GM19025 (cell line): Measurements from ENCODE around the gene MALRD1.
"Not testable (repeated sequence)": the region's sequence is repeated elsewhere in the genome, so short reads cannot be mapped to it uniquely, and the experiment has no call there.

Source experiments
- ATAC-seq: cut with Tn5 transposase; IDR thresholded peaks from one replicate; pipeline ENCODE4 v1.9.1; 2021; ENCODE audit warnings: mild to moderate bottlenecking, low read depth, moderate library complexity; ENCODE audit not compliant: unreplicated experiment

Gene MALRD1

DNA sequence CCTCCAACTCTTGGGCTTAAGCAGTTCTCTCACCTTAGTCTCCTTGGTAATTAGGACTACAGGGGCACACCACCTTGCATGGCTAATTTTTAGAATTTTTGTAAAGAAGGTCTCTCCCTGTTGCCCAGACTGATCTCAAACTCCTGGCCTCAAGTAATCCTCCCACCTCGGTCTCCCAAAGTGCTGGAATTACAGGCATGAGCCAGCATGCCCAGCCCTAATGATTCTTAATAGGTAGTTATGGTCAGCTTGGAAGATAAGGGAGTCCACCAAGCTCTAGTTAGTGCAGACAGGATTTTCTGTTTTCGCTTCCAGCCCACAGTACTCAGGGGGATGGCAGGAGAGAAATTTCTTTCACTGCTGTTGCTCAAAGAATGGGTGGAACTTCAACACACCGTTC, 639.7 kb downstream of the MALRD1 start:
- no peak for ATAC-seq

DNA sequence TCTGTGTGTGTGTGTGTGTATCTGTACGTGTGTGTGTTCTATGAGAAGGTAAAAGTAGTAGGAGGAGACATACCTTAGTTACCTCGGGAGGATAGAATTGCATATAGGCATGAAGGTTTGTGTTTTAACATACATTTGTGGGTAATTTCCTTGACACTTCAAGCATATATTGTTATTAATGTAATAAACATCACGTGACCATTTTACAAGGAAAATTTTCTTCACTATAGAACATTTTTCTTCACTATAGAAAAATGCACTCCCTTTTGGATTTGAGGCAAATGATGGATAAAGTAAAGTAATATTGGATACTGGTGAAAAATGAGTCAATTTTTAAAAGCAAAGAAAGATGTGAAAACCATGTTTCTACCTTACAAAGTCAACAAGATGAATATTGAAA, 640.6 kb downstream of the MALRD1 start:
- ATAC-seq = no peak

DNA sequence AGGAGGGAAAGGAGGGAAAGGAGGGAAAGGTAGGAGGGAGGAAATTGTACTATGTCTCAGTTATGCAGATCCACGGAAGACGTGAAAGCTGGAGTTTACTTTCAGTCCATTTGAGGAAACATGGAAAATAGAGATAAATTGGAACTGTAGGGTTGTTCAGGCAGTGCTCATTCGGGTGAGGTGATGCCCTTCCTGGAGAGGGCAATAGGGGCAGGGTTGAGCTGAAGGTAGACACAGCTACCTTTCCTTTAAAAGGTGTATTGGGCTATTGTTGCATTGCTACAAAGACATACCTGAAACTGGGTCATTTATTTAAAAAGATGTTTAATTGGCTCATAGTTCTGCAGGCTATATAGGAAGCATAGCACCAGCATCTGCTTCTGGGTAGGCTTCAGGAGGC, 650.7 kb downstream of the MALRD1 start:
- no peak for ATAC-seq

DNA sequence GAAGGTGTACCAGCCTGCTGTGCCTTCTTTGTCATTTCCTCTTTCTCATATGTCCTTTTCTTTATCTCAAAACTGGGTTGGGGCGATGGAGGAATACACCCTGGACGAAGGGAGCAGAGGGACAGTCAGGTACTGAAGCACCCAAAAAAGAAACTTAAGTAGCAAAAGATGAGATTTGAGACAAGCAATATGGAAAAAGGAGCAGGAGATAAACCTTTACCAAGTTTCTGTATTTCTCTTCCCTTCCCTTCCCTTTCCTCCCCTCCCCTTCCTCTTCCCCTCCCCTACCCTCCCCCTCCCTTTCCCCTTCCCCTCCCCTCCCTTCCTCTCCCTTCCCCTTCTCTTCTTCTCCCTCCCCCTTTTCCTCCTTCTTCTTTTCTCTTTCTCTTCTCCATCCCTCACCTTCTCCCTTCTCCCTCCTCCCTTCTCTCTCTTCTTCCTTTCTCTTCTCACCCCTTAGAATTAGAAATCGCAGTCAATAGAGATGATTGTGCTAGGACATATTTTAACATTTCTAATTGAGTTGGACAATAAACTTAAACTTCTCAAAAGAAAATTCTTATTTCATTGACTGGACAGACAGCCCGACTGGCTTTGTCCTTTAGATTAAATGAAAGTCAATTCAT, 652.9 kb downstream of the MALRD1 start:
- ATAC-seq = no peak

DNA sequence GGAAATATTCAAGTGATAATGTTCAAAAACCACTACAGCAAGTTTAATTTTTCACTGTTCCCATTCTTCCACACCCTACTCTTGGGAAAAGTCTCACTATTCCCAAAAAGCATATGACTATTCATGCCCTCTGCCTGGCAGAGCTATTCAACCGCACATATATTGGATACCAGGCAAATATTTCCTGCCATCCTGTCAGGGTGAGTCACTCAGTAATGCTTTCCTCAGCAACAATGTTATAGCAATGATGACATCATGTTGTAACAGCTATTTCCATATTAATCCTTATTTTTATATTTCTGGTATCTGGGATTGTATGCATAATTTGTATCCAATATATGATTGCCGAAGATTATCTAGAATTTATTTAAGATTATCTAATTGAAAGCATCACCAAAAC, 653.6 kb downstream of the MALRD1 start:
- ATAC-seq = no peak

DNA sequence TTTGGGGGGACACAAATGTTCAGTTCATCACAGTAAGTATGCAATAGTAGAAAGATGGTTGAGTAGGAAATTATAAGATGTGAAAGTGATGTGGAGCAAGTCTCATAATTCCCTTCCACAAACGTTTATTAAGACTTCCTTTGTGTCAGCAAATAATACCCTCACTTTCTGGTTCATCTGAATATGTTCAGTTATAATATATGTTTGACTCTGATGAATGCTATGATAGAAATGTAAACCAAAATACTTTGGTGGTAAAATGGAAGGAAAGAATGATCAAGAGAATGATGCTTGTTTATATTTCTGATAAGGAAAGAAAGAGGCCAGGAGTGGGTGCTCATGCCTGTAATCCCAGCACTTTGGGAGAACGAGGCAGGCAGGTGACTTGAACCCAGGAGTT, 655.9 kb downstream of the MALRD1 start:
- no peak for ATAC-seq

DNA sequence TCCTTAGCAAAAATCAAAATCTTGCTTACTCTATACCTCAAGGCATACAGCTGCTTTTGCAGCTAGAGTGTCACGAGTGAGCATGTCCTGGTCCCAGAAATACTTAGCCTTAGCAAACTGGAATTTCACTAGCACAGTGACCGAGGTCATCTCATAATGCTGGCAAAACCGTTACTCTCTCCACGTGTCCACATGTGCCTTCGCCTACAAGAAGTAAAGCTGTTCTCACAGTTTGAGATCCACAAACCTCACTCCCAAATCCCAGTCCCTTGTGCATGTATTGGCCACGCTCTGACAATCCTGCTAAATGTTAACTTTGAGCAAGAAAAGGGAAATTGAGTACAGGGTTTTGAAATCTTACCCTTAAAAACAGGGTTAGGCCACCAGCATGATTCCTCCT, 656.6 kb downstream of the MALRD1 start:
- ATAC-seq = no peak

DNA sequence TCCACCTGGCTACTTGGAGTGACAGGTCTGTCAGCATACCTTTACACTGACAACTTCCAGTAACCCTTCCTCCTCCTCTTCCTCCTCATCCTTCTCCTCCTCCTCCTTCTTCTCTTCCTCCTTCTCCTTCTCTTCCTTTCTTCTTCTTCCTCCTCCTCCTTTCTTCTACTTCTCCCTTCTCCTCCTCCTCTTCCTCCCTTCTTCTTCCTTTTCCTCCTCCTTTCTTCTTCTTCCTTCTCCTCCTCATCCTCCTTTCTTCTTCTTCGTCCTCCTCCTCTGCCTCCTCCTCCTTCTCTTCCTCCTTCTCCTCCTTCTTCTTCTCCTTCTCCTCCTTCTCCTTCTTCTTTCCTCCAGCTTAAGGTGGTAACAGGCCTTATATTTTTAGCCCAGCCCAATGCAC, 658.3 kb downstream of the MALRD1 start:
- no peak for ATAC-seq

DNA sequence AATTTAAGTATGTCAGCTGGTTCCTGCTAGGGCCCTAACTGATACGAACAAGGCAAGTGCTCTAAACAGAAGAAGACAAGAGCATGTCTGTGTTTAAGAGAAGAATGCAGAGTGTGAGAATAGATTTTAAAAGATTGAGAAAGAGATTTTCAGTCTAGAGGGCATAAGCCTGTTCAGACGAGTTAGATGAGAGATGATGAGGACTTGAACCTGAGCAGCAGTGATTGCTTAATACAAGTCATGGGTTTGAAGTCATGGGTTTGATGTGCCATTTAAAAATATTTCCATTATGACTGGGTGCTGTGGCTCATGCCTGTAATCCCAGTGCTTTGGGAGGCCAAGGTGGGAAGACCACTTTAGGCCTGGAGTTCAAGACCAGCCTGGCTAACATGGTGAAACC, 658.8 kb downstream of the MALRD1 start:
- no peak for ATAC-seq

DNA sequence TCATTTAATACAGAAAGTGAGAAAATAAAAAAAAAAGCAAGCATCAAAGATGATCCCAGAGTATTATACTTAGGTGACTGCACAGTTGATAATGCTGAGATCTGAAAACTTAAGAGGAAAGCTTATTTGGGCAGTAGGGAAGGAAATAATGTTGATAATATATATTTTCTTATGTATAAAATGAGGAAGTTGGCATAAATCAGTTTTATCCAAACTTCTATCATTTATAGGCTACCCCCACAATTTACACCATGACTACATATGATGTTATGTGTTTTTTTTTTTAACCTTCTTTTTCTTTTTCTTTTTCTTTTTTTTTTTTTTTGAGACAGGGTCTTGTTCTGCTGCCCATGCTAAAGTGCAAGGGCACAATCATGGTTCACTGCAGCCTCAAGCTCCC, 659.4 kb downstream of the MALRD1 start:
- no peak for ATAC-seq

DNA sequence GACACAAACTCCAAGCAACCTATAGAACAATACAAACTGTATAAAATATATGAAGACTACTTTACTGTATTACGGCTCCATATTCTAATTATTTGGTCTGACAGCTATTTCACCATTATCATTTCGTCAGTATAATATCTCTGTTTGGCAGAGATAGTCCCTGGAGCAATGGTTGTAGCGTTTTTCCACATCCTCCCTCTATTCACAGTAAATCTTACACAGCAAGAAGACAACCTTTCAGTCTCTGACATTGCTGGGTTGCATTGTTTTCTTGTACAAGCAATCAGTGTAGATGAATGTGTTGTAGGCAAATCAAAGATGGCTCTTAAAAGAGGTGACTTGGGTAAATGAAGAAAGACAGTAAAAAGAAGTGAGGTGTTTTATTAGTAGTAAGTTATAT, 662.0 kb downstream of the MALRD1 start:
- no peak for ATAC-seq

DNA sequence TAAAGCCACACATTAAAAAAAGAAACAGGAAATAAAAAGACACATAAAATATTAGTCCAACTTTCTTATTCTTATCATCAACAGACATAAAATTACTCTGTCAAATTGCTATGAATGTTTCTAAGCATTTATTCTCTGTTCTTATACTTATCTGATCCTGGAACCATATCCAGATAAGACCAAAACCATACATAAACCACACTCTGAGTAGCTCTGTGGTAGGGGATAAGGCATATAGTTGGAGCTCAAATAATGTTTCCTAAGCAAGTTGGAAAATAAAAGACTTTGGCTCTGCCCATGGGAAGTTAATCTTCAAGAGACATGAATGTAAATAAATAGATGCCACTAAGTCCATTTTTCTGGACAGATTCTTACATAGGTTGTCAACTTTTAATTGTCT, 664.6 kb downstream of the MALRD1 start:
- no peak for ATAC-seq

DNA sequence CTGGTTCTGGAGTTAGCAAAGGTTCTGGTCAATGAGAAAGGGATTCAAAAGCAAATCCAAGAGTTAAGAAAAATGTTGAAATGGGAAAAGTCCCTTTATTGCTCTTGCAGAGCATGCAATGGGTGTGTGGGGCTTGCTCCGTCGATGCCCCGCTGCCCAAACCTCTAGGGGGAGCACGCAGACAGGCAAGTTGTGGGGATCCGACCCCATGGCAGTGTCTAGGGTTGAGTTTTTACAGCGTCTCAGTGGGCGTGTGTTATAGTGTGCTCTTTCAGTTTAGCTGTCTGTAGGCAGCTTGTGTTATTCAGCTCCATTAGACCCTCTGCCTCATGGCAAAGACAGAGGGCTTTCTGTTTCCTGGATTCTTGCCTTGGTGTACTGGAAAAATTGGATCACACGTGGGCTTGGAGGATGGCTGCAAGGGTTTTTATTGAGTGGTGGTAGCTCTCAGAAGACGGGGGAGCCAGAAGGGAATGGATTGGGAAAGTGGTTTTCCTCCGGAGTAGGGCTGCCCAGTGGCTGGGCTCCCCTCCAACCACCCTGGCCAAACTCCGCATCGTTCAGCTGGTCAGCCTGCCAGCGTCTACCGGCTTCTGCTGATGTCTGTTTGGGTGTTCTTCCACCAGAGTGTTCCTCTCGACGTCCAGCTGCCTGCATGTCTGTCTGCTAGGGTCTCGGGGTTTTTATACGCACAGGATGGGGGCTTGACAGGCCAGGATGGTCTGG, 665.4 kb downstream of the MALRD1 start:
- ATAC-seq = no peak

DNA sequence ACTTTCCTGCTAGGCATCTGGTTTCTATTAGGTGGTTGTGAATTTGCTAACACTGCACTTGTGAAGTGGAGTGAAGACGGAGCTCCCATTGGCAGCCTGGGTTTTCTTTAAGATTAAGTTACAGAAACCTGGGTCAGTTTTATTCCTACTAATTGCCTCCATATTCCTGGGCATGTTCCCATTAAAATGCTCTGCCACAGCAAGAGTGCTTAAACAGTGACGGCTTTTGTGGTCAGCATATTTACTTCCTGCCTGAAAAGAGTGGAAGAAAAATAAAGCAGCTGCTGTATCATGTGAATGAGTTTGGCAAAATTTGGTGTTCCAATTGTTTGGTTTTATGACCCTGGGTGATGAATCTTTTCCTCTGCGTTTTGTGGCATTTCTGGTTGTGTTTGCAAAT, 670.7 kb downstream of the MALRD1 start:
- no peak for ATAC-seq

DNA sequence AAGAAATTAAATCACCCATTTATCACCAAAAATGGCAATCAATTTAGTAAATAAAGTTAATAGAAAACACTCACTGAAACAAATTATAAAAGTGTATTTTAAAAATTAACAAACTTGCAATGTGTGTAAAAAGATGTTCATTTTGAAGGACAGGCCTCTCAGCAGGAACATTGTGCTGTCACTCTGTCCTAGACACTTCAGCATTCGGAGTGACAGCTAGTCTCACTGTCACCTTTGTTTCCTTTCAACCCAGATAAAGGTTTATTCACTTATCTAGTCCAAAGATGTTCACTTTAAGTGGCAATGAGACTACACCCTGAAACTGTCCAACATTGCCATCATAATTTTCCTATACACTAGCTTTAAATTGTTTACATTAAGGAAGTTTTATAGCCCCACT, 675.7 kb downstream of the MALRD1 start:
- no peak for ATAC-seq

DNA sequence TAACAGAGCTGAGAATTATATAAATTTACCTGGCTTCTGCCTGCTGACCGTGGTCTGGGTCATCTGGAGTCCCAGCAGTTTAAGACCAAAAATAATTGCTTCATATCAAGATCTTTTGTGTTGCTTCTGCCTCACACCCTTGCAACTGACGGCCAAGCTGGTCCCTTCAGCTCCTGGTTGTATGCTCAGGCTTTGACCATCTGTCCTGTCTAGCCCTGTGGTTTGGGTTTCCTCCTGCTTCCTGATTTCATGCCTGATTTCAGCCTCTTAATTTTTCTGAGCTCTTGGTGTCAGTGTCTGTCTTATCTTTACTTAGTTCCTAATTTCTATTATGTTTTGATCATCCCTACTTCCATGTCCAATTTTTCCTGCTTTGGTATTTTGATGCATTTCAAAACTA, 679.8 kb downstream of the MALRD1 start:
- no peak for ATAC-seq

DNA sequence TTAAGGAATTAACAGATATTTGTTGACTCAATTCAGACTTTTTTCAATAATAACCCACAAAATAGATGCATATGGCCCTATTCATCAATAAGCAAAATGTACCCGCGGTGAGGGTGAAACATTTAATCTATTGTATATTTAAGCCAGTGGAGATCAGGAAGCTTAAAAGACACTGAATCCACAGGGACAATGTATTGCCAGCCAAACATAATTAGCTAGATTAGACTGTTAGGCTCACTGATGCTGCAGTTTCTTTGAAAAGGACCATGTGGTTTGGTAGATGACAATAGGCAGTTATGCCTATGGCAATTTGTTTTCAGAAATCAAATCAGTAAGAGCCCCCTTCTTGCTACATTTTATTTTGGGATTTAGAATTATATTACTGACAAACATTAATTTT, 680.4 kb downstream of the MALRD1 start:
- ATAC-seq = no peak

DNA sequence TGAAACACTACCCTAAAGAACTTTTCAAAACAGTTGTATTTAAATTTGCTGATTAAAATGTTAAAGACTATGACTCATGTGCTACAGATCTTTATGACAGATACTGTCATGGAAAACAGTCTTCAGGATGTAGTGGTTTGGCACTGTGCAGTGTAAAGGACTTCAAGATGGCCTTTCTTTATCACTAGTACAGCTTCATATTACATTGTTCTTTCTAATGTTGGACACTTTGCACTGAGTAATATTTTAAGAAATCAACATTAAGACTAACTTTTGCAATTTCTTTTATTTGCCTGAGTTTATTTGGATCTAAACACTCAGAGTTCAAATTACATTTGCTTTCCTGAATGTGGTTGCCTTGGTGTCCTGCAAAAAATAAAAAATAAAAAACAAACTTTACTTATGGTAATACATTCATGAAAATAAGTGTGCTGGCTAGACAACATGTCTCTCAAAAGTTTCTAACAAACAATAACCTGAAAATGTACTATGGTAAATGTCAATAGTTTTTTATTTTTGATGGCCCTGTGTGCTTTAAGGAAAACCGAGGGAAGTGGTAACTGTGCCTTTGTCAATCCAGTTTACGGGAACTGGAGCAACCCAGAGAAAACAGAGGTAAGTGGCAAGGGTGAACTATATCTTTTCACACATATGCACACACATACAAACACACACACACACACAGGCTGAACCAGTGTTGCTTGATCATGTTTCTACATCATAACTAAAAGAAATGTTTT, 681.7 kb downstream of the MALRD1 start:
- ATAC-seq = no peak

DNA sequence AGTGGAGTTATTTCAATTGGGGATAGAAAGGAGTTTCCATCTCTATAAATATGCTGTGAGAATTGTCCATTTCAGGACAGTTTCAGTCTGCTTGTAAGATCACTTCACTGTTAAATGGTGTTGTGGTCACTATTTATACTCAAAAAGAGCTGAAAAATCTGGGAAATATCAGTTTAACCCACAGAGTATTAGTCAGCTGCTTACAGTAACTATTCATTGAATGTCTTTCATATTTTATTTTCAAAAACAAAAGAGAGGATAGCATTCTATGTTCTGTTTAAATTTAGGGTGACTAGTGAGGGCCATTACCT, 682.3 kb downstream of the MALRD1 start:
- no peak for ATAC-seq

DNA sequence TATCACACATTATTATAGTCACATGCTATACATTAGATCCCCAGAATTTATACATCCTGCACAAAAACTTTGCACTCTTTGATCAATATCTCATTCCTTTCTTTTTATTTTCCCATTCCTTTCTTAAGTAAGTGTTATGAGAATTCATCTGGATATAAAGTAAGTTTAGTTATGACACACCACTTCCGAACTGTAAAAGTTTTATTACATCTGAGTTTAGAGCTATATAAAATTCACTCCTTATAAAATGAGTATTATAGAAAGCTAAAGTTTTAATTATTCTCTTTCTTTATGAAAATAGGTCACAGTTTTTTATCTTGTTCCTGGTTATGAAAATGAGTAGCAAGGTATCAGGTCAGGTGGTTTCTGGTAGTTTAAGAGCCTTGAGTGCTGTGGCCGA, 683.0 kb downstream of the MALRD1 start:
- no peak for ATAC-seq

DNA sequence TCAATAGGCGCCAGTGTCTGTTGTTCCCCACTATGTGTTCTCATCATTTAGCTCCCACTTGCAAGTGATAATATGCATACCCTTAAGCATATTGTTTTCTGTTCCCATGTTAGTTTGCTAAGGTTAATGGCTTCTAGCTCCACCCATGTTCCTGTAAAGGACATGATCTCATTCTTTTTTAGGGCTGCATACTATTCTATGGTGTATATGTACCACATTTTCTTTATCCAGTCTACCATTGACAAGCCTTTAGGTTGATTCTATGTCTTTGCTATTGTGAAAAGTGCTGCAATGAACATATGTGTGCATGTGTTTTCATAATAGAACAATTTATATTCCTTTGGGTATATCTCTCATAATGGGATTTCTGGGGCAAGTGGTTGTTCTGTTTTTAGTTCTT, 689.8 kb downstream of the MALRD1 start:
- no peak for ATAC-seq

DNA sequence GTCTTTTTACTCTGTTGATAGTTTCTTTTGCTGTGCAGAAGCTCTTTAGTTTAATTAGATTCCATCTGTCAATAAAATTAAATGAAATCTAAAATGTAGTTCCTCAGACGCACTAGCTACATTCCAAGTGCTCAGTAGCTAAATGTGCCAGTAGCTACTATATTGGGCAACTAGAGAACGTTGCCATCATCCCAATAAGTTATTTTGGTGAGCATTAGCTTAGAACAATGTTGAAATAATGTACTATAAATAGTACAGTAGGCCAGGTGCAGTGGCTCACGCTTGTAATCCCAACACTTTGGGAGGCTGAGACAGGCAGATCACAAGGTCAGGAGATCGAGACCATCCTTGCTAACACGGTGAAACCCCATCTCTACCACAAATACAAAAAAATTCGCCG, 690.6 kb downstream of the MALRD1 start:
- not testable (repeated sequence) for ATAC-seq
